ENCODE results near the gene ATE1.

- TF ChIP-seq SNAI2 (CRISPR knock-in tag; IDR thresholded peaks at IDR 0.05) (no peak), CSDC2 (CRISPR knock-in tag; IDR thresholded peaks at IDR 0.05) (no peak), RARB (CRISPR knock-in tag; IDR thresholded peaks at IDR 0.05) (no peak), ZFP3 (CRISPR knock-in tag; IDR thresholded peaks at IDR 0.05) (no peak), OSR1 (CRISPR knock-in tag; IDR thresholded peaks at IDR 0.05) (no peak), ARNTL (CRISPR knock-in tag; IDR thresholded peaks at IDR 0.05; ENCODE audit: borderline replicate concordance, low read depth) (no peak)
Observed at GRCh38 chr10:121880895-121881294, 46.9 kb downstream of the ATE1 start.

All from SK-N-SH treated with all-trans-retinoic acid at 6 μM for 48 hours (cell line).